ENCODE data around the gene SLC16A7. TPM values are rescaled to one million over a fixed set of nuclear protein-coding genes. Genes with fewer than 3 reads are reported as not detected.
A peak's percentile ranks its signal among the peaks of the same experiment; 100 is the strongest.

Gene SLC16A7
- total and polyA plus RNA-seq, 4 donors = 3.4 to 22.9 (median 11.4) TPM

DNA sequence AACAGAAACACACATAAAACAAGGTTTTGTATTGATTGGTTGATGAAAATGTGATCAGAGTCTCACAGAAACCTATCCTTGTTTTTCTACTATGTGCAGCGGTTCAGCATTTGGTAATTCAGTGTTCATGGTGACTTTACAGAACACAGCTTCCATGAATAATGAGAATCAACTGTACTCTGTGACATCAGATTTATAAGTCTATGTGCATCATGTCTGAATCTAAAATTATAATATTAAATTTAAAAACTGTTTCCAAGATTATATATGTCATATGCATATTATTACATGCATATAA is 104.3 kb downstream of the SLC16A7 start:
- Histone ChIP-seq H3K4me1 (ENCODE audit: control insufficient read depth in 5 of 5, insufficient read depth in 5 of 5, low read length in 5 of 5) (peaks cover 0 to 8% (median 4%) of the 10 kb centered on the region in 5 donors), H3K9ac (ENCODE audit: insufficient read depth in 1 of 2, low read length in 2 of 2) (no peak overlapping the region), H3K27ac (ENCODE audit: low read depth in 1 of 2, low read length in 1 of 2) (no peak overlapping the region), H3K9me3 (ENCODE audit: control insufficient read depth in 4 of 4, insufficient read depth in 3 of 4, low read length in 3 of 4) (no peaks in the 10 kb centered on the region), H3K4me3 (no peak overlapping the region), H3K36me3 (ENCODE audit: control insufficient read depth in 4 of 4, insufficient read depth in 4 of 4, low read length in 4 of 4) (no peaks in the 10 kb centered on the region), H3K27me3 (ENCODE audit: control insufficient read depth in 3 of 3, insufficient read depth in 3 of 3, low read length in 2 of 3) (no peaks in the 10 kb centered on the region)
- DNase-seq (no peak), ATAC-seq (ENCODE audit: insufficient read depth, low FRiP score) (no peak)
- no peak for TF ChIP-seq CTCF (IDR thresholded peaks at IDR 0.05; ENCODE audit: control extremely low read depth, extremely low read depth)
- WGBS, 2 donors = 82 to 89% methylated on average over 1 of the region's 1 CpG

- Histone ChIP-seq H3K4me1 (ENCODE audit: control insufficient read depth in 5 of 5, insufficient read depth in 5 of 5, low read length in 5 of 5) (peaks cover 0 to 8% (median 0%) of the 10 kb centered on the region in 5 donors), H3K27me3 (ENCODE audit: control insufficient read depth in 3 of 3, insufficient read depth in 3 of 3, low read length in 2 of 3) (no peaks in the 10 kb centered on the region), H3K9me3 (ENCODE audit: control insufficient read depth in 4 of 4, insufficient read depth in 3 of 4, low read length in 3 of 4) (no peaks in the 10 kb centered on the region), H3K9ac (ENCODE audit: insufficient read depth in 1 of 2, low read length in 2 of 2) (no peak overlapping the region), H3K4me3 (no peak overlapping the region), H3K27ac (ENCODE audit: low read depth in 1 of 2, low read length in 1 of 2) (no peak overlapping the region), H3K36me3 (ENCODE audit: control insufficient read depth in 4 of 4, insufficient read depth in 4 of 4, low read length in 4 of 4) (no peaks in the 10 kb centered on the region)
- DNase-seq = no peak
- no peak for TF ChIP-seq CTCF (IDR thresholded peaks at IDR 0.05; ENCODE audit: control extremely low read depth, extremely low read depth)
- no peak for ATAC-seq (ENCODE audit: insufficient read depth, low FRiP score)
These were observed 112.2 kb downstream of the SLC16A7 start for GRCh38 chr12:59708064-59708463.

- WGBS, 2 donors = 88 to 96% methylated on average over 1 of the region's 1 CpG
- no peak overlapping the region for H3K9ac ChIP-seq (ENCODE audit: insufficient read depth in 1 of 2, low read length in 2 of 2)
- ATAC-seq (ENCODE audit: insufficient read depth, low FRiP score) (no peak), DNase-seq (no peak)
- no peak for TF ChIP-seq CTCF (IDR thresholded peaks at IDR 0.05; ENCODE audit: control extremely low read depth, extremely low read depth)
- no peaks in the 10 kb centered on the region for H3K9me3 ChIP-seq (ENCODE audit: control insufficient read depth in 4 of 4, insufficient read depth in 3 of 4, low read length in 3 of 4)
- H3K4me3 ChIP-seq = no peak overlapping the region
- peaks cover 0 to 8% (median 0%) of the 10 kb centered on the region in 5 donors for H3K4me1 ChIP-seq (ENCODE audit: control insufficient read depth in 5 of 5, insufficient read depth in 5 of 5, low read length in 5 of 5)
- no peaks in the 10 kb centered on the region for H3K36me3 ChIP-seq (ENCODE audit: control insufficient read depth in 4 of 4, insufficient read depth in 4 of 4, low read length in 4 of 4)
- no peaks in the 10 kb centered on the region for H3K27me3 ChIP-seq (ENCODE audit: control insufficient read depth in 3 of 3, insufficient read depth in 3 of 3, low read length in 2 of 3)
- no peak overlapping the region for H3K27ac ChIP-seq (ENCODE audit: low read depth in 1 of 2, low read length in 1 of 2)
These were observed 112.7 kb downstream of the SLC16A7 start for GRCh38 chr12:59708484-59708883.

DNA sequence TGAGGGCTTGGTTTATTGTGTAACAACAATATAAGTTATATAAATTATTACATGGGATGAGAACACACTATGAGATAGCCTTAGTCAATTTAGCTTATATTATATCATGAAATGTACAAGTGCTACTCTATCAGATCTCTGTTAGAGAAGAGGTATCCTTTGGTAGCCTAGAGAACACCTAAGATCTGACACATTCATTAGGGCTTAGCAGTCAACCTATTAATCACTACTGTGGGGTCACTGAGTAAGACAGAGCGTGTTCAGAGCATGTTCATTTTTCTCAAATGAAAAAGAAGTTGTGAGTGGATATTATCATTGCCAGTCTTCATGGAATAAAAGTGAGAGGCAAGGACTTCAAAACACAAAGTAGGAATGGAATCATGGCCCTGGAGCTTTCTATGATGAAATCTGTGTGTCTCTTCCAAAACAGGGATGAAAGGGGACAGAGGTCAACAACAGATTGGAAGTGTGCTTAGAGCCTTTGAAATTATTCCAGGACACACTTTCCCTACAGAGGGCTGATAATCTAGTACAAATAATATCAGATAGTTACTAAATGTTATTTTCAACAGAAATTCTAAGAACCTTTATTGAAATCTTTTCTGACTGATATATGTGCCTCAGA is 114.3 kb downstream of the SLC16A7 start:
- no peak for DNase-seq
- peak overlapping the region in 1 of 2 donors; percentile 45 for H3K27ac ChIP-seq (ENCODE audit: low read depth in 1 of 2, low read length in 1 of 2)
- no peaks in the 10 kb centered on the region for H3K36me3 ChIP-seq (ENCODE audit: control insufficient read depth in 4 of 4, insufficient read depth in 4 of 4, low read length in 4 of 4)

More for the DNA sequence above, 114.3 kb downstream of the SLC16A7 start:
- Histone ChIP-seq H3K9ac (ENCODE audit: insufficient read depth in 1 of 2, low read length in 2 of 2) (no peak overlapping the region), H3K27me3 (ENCODE audit: control insufficient read depth in 3 of 3, insufficient read depth in 3 of 3, low read length in 2 of 3) (no peaks in the 10 kb centered on the region), H3K9me3 (ENCODE audit: control insufficient read depth in 4 of 4, insufficient read depth in 3 of 4, low read length in 3 of 4) (no peaks in the 10 kb centered on the region), H3K4me1 (ENCODE audit: control insufficient read depth in 5 of 5, insufficient read depth in 5 of 5, low read length in 5 of 5) (peaks cover 0 to 8% (median 0%) of the 10 kb centered on the region in 5 donors), H3K4me3 (no peak overlapping the region)
- ATAC-seq (ENCODE audit: insufficient read depth, low FRiP score) = no peak
- WGBS, 2 donors = 94 to 100% methylated on average over 1 of the region's 1 CpG
- no peak for TF ChIP-seq CTCF (IDR thresholded peaks at IDR 0.05; ENCODE audit: control extremely low read depth, extremely low read depth)
